HCT116 (cell line): ENCODE results near the gene RARS1. TPM values are rescaled to one million over a fixed set of nuclear protein-coding genes. Genes with fewer than 3 reads are reported as not detected.

Experiments used
- ATAC-seq: fragments of 200-7000 bp; cut with Tn5 transposase; 2 replicates; pipeline ENCODE4 v1.9.1; 2020; ENCODE audit warnings: mild to moderate bottlenecking, moderate library complexity
- BruUV-seq: library from RNA; stranded (reverse); fragments of 400-500 nt; replicated peaks from 2 replicates; lab custom pipeline; 2021; lab: Mats Ljungman, UMichigan
- CTCF ChIA-PET: fragments of 300-600 bp; sonication (Branson Sonifier 250); formaldehyde crosslinking; loops from one replicate; lab custom pipeline; 2021; ENCODE audit warnings: antibody characterized with exemption; lab: Charles Lee
- POLR2A ChIA-PET: fragments of 300-600, 350-600 bp; sonication (Branson Sonifier 250); formaldehyde crosslinking; loops from one replicate; lab custom pipeline; 2021; ENCODE audit warnings: antibody characterized with exemption; lab: Charles Lee
- RAD21 ChIA-PET, 2 experiments: fragments of 300-600 bp; sonication (Branson Sonifier 250); formaldehyde crosslinking; loops; one replicate each; lab custom pipeline; 2023; ENCODE audit warnings: low total read pairs in 2 of 2; ENCODE audit not compliant: uncharacterized antibody in 2 of 2, unreplicated experiment in 2 of 2, low non-redundant PET in 1 of 2; lab: Charles Lee
- DNase-seq: peaks from one replicate; pipeline ENCODE4 v3.0.0-alpha.2; 2010; ENCODE audit warnings: low read depth, low spot score
- H2AFZ ChIP-seq: fragments of 200-600 bp; shearing (Covaris generic), sonication (generic); 2 replicates; pipeline ENCODE4 v1.6.1; 2017; ENCODE audit warnings: low read depth, mixed run types, mixed read lengths, antibody characterized with exemption, low read length; ENCODE audit not compliant: poor library complexity, severe bottlenecking
- H3K27ac ChIP-seq: 2 replicates; pipeline ENCODE4 v1.5.1; 2012; ENCODE audit warnings: low read depth, low read length
- H3K27me3 ChIP-seq: fragments of 200-600 bp; sonication (generic); 2 replicates; pipeline ENCODE4 v1.6.1; 2016; ENCODE audit warnings: mixed run types, low read length, mixed read lengths; ENCODE audit not compliant: insufficient read depth
- H3K36me3 ChIP-seq, 2 experiments: fragments of 200-500 bp in 1 of 2; fragments of 200-600 bp in 1 of 2; sonication (Bioruptor generic) in 1 of 2; sonication (generic) in 1 of 2; 2 replicates each; pipeline versions ENCODE4 v1.5.1 to v1.6.1; 2014 to 2016; ENCODE audit warnings: low read length in 2 of 2, inconsistent platforms in 1 of 2, mixed read lengths in 1 of 2, mixed run types in 1 of 2; ENCODE audit not compliant: insufficient read depth in 2 of 2, control insufficient read depth in 1 of 2
- H3K4me1 ChIP-seq, 2 experiments: fragments of 200-600 bp in 1 of 2; sonication (generic) in 1 of 2; 2 replicates each; pipeline versions ENCODE4 v1.5.1 to v1.6.1; 2012 to 2017; ENCODE audit warnings: low read length in 2 of 2, inconsistent platforms in 1 of 2, mild to moderate bottlenecking in 1 of 2, mixed read lengths in 1 of 2, mixed run types in 1 of 2, moderate library complexity in 1 of 2; ENCODE audit not compliant: insufficient read depth in 2 of 2, control insufficient read depth in 1 of 2
- H3K4me2 ChIP-seq: fragments of 200-600 bp; sonication (generic); 2 replicates; pipeline ENCODE4 v1.6.1; 2017; ENCODE audit warnings: mixed run types, low read length, mixed read lengths
- H3K4me3 ChIP-seq, 2 experiments: fragments of 200-600 bp in 1 of 2; sonication (generic) in 1 of 2; replicated peaks in 1 of 2; 2 replicates each; pipeline ENCODE4 v1.5.1; 2011 to 2016; ENCODE audit warnings: low read length in 2 of 2, control low read depth in 1 of 2, low read depth in 1 of 2, mild to moderate bottlenecking in 1 of 2, mixed read lengths in 1 of 2, mixed run types in 1 of 2
- H3K79me2 ChIP-seq: fragments of 200-600 bp; sonication (generic); 2 replicates; pipeline ENCODE4 v1.6.1; 2017; ENCODE audit warnings: mild to moderate bottlenecking, mixed run types, low read length, moderate library complexity, mixed read lengths; ENCODE audit not compliant: insufficient read depth
- H3K9ac ChIP-seq: fragments of 200-600 bp; sonication (generic); 2 replicates; pipeline ENCODE4 v1.6.1; 2016; ENCODE audit warnings: low read length, mixed read lengths
- H3K9me2 ChIP-seq: fragments of 200-600 bp; sonication (generic), shearing (Covaris generic); 2 replicates; pipeline ENCODE4 v1.6.1; 2017; ENCODE audit warnings: mixed run types, mild to moderate bottlenecking, moderate library complexity; ENCODE audit not compliant: insufficient read depth
- H3K9me3 ChIP-seq, 2 experiments: fragments of 200-500 bp in 1 of 2; fragments of 200-600 bp in 1 of 2; sonication (Bioruptor generic) in 1 of 2; sonication (generic) in 1 of 2; 2 replicates each; pipeline ENCODE4 v1.6.1; 2014 to 2017; ENCODE audit warnings: low read length in 2 of 2, mixed read lengths in 2 of 2, inconsistent platforms in 1 of 2, low read depth in 1 of 2, mild to moderate bottlenecking in 1 of 2, mixed run types in 1 of 2, moderate library complexity in 1 of 2; ENCODE audit not compliant: control insufficient read depth in 1 of 2, insufficient read depth in 1 of 2
- H4K20me1 ChIP-seq: fragments of 200-600 bp; sonication (generic), shearing (Covaris generic); 2 replicates; pipeline ENCODE4 v1.6.1; 2017; ENCODE audit warnings: mixed run types, mild to moderate bottlenecking, moderate library complexity; ENCODE audit not compliant: insufficient read depth
- CBX3 ChIP-seq: IDR thresholded peaks from 2 replicates; pipeline ENCODE4 v1.6.1; 2012; ENCODE audit warnings: low read depth
- CEBPB ChIP-seq: IDR thresholded peaks from 2 replicates; pipeline ENCODE4 v1.6.1; 2012; ENCODE audit warnings: low read depth
- CTCF ChIP-seq, 3 experiments: fragments of 200-600 bp in 1 of 3; sonication (generic) in 1 of 3; IDR thresholded peaks in 2 of 3; conservative IDR thresholded peaks in 1 of 3; 2 replicates each; pipeline ENCODE4 v1.5.1; 2012 to 2017; ENCODE audit warnings: low read depth in 2 of 3, low read length in 2 of 3, antibody characterized with exemption in 1 of 3, borderline replicate concordance in 1 of 3, control low read depth in 1 of 3, mild to moderate bottlenecking in 1 of 3, mixed read lengths in 1 of 3, mixed run types in 1 of 3, moderate library complexity in 1 of 3; ENCODE audit not compliant: insufficient read depth in 1 of 3
- EGR1 ChIP-seq: IDR thresholded peaks from 2 replicates; pipeline ENCODE4 v1.6.1; 2012; ENCODE audit warnings: low read depth
- EZH2 ChIP-seq: fragments of 200-600 bp; sonication (generic); IDR thresholded peaks from 2 replicates; pipeline ENCODE4 v1.6.1; 2017; ENCODE audit warnings: antibody characterized with exemption, mixed run types
- FOSL1 ChIP-seq: IDR thresholded peaks from 2 replicates; pipeline ENCODE4 v1.6.1; 2012; ENCODE audit warnings: low read depth
- MAX ChIP-seq: IDR thresholded peaks from 2 replicates; pipeline ENCODE4 v1.6.1; 2012
- SIN3A ChIP-seq: IDR thresholded peaks from 2 replicates; pipeline ENCODE4 v1.6.1; 2012; ENCODE audit warnings: low read depth
- SP1 ChIP-seq: IDR thresholded peaks from 2 replicates; pipeline ENCODE4 v1.6.1; 2012; ENCODE audit warnings: low read depth
- SRF ChIP-seq: IDR thresholded peaks from 2 replicates; pipeline ENCODE4 v1.6.1; 2012; ENCODE audit warnings: low read depth
- YY1 ChIP-seq: IDR thresholded peaks from 2 replicates; pipeline ENCODE4 v1.6.1; 2011; ENCODE audit warnings: low read length, low read depth, moderate library complexity, mild to moderate bottlenecking; ENCODE audit not compliant: insufficient replicate concordance; ENCODE audit errors: extremely low read depth
- ZFX ChIP-seq: fragments of 450-650 bp; IDR thresholded peaks from 2 replicates; pipeline ENCODE4 v1.6.1; 2017
- ZNF274 ChIP-seq: fragments of 200-500 bp; sonication (Bioruptor generic); IDR thresholded peaks from 2 replicates; pipeline ENCODE4 v1.6.1; 2014; ENCODE audit warnings: mild to moderate bottlenecking, low read depth, low read length, inconsistent platforms
- intact Hi-C: fragments of 100-400 bp; cut with micrococcal nuclease; formaldehyde crosslinking; loops from 2 replicates; pipeline ENCODE4 v1.10.0; 2022
- total RNA-seq: library from RNA; stranded (reverse); gene quantifications from one replicate; pipeline ENCODE4 v1.2.1, GENCODE V29; 2021; ENCODE audit not compliant: unreplicated experiment
- TF ChIP-seq, protein P1 (sequence below): IDR thresholded peaks from 2 replicates; pipeline ENCODE4 v1.6.1; 2012; ENCODE audit warnings: low read depth
- TF ChIP-seq, protein P2 (sequence below): IDR thresholded peaks from 2 replicates; pipeline ENCODE4 v1.6.1; 2012

RARS1 gene
- total RNA-seq, 1 experiment from 2014 or later = 122 TPM

- H4K20me1 ChIP-seq = no peaks in the 10 kb centered on the region
- TF ChIP-seq SP1 (no peak), SIN3A (no peak), EGR1 (no peak), EZH2 (no peak), ZNF274 (no peak), CEBPB (no peak), YY1 (no peak), CBX3 (no peak), CTCF (IDR thresholded peaks at IDR 0.05 in 2 of 3, conservative IDR thresholded peaks at IDR 0.05 in 1 of 3; ENCODE audit: borderline replicate concordance in 1 of 3, insufficient read depth in 1 of 3, low read depth in 2 of 3, low read length in 2 of 3) (no peak), FOSL1 (no peak), SRF (no peak), ZFX (no peak), MAX (no peak)
- TF ChIP-seq, protein P1, sequence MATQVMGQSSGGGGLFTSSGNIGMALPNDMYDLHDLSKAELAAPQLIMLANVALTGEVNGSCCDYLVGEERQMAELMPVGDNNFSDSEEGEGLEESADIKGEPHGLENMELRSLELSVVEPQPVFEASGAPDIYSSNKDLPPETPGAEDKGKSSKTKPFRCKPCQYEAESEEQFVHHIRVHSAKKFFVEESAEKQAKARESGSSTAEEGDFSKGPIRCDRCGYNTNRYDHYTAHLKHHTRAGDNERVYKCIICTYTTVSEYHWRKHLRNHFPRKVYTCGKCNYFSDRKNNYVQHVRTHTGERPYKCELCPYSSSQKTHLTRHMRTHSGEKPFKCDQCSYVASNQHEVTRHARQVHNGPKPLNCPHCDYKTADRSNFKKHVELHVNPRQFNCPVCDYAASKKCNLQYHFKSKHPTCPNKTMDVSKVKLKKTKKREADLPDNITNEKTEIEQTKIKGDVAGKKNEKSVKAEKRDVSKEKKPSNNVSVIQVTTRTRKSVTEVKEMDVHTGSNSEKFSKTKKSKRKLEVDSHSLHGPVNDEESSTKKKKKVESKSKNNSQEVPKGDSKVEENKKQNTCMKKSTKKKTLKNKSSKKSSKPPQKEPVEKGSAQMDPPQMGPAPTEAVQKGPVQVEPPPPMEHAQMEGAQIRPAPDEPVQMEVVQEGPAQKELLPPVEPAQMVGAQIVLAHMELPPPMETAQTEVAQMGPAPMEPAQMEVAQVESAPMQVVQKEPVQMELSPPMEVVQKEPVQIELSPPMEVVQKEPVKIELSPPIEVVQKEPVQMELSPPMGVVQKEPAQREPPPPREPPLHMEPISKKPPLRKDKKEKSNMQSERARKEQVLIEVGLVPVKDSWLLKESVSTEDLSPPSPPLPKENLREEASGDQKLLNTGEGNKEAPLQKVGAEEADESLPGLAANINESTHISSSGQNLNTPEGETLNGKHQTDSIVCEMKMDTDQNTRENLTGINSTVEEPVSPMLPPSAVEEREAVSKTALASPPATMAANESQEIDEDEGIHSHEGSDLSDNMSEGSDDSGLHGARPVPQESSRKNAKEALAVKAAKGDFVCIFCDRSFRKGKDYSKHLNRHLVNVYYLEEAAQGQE = no peak
- TF ChIP-seq, protein P2, sequence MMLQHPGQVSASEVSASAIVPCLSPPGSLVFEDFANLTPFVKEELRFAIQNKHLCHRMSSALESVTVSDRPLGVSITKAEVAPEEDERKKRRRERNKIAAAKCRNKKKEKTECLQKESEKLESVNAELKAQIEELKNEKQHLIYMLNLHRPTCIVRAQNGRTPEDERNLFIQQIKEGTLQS = no peak
- peaks cover 7 to 13% of the 10 kb centered on the region in 2 experiments; a peak in 2 of 4 replicates for H3K36me3 ChIP-seq
- POLR2A ChIA-PET = no interaction called here
- no peak overlapping the region for H2AFZ ChIP-seq
- no peaks in the 10 kb centered on the region for H3K9me2 ChIP-seq
- 0 out of 4 replicates have a peak, but pooled peaks cover 0 to 6% of the 10 kb centered on the region in 2 experiments for H3K4me1 ChIP-seq
- no peak overlapping the region for H3K4me3 ChIP-seq
- DNase-seq (no peak), ATAC-seq (peak; percentile 76)
- H3K9ac ChIP-seq = no peak overlapping the region
- BruUV-seq = no TSS peak
- intact Hi-C loops = no loop called here
- H3K79me2 ChIP-seq = no peaks in the 10 kb centered on the region
- H3K27me3 ChIP-seq = no peaks in the 10 kb centered on the region
- CTCF ChIA-PET = no interaction called here
- no peak overlapping the region for H3K4me2 ChIP-seq
- no peaks in the 10 kb centered on the region for H3K9me3 ChIP-seq
- no peak overlapping the region for H3K27ac ChIP-seq
- RAD21 ChIA-PET = no interaction called here
These were observed 13.9 kb upstream of the RARS1 start for GRCh38 chr5:168472329-168472728.
